CD14-positive monocyte (primary cell): ENCODE data around the gene JAK1. TPM values are rescaled to one million over a fixed set of nuclear protein-coding genes. Genes with fewer than 3 reads are reported as not detected.

Experiments used
- DNase-seq, 3 donors: peaks; one replicate each; pipeline ENCODE4 v3.0.0-alpha.2; 2011 to 2022
- H2AFZ ChIP-seq: 2 replicates; pipeline ENCODE4 v1.6.0; 2012; ENCODE audit warnings: mild to moderate bottlenecking, low read depth, low read length, inconsistent platforms; ENCODE audit not compliant: insufficient read depth, poor library complexity, severe bottlenecking
- H3K27ac ChIP-seq, 2 donors: 1 replicate in 1 of 2; 2 replicates in 1 of 2; pipeline ENCODE4 v1.5.1; 2012 to 2013; ENCODE audit warnings: low read length in 2 of 2, control low read depth in 1 of 2, inconsistent platforms in 1 of 2, low read depth in 1 of 2, mild to moderate bottlenecking in 1 of 2
- H3K27me3 ChIP-seq, 2 donors: one replicate each; pipeline versions ENCODE4 v1.6.0 to v1.6.1; 2011 to 2013; ENCODE audit warnings: low read length in 2 of 2; ENCODE audit not compliant: control insufficient read depth in 2 of 2, insufficient read depth in 2 of 2
- H3K36me3 ChIP-seq, 2 donors: replicated peaks in 1 of 2; 1 replicate in 1 of 2; 2 replicates in 1 of 2; pipeline versions ENCODE4 v1.5.1 to v1.6.1; 2012 to 2013; ENCODE audit warnings: low read length in 2 of 2, control low read depth in 1 of 2, inconsistent platforms in 1 of 2, mild to moderate bottlenecking in 1 of 2; ENCODE audit not compliant: insufficient read depth in 2 of 2, control insufficient read depth in 1 of 2
- H3K4me1 ChIP-seq, 2 donors: 1 replicate in 1 of 2; 2 replicates in 1 of 2; pipeline versions ENCODE4 v1.5.1 to v1.6.1; 2012 to 2013; ENCODE audit warnings: low read length in 2 of 2, control low read depth in 1 of 2, inconsistent platforms in 1 of 2, mild to moderate bottlenecking in 1 of 2, moderate library complexity in 1 of 2; ENCODE audit not compliant: insufficient read depth in 2 of 2, control insufficient read depth in 1 of 2
- H3K4me2 ChIP-seq: replicated peaks from 2 replicates; pipeline ENCODE3; 2012; ENCODE audit warnings: low read length, moderate library complexity, mild to moderate bottlenecking; ENCODE audit not compliant: poor library complexity, severe bottlenecking; ENCODE audit errors: extremely low read depth
- H3K4me3 ChIP-seq, 3 experiments: fragments of 200-600 bp in 1 of 3; sonication (generic) in 1 of 3; replicated peaks in 1 of 3; 1 replicate in 2 of 3; 2 replicates in 1 of 3; pipeline ENCODE4 v1.5.1; 2011 to 2013; ENCODE audit warnings: low read length in 3 of 3, mild to moderate bottlenecking in 3 of 3, control low read depth in 2 of 3, low read depth in 2 of 3, inconsistent platforms in 1 of 3, moderate library complexity in 1 of 3
- H3K79me2 ChIP-seq: 2 replicates; pipeline ENCODE4 v1.6.0; 2012; ENCODE audit warnings: mild to moderate bottlenecking, control low read depth, inconsistent platforms, low read length, moderate library complexity; ENCODE audit not compliant: insufficient read depth
- H3K9ac ChIP-seq: 2 replicates; pipeline ENCODE4 v1.6.0; 2017; ENCODE audit warnings: low read length, mild to moderate bottlenecking; ENCODE audit not compliant: insufficient read depth, poor library complexity, severe bottlenecking
- H3K9me3 ChIP-seq, 2 donors: replicated peaks in 1 of 2; 1 replicate in 1 of 2; 2 replicates in 1 of 2; pipeline versions ENCODE4 v1.5.1 to v1.6.1; 2012 to 2013; ENCODE audit warnings: low read length in 2 of 2, control low read depth in 1 of 2; ENCODE audit not compliant: control insufficient read depth in 1 of 2, insufficient read depth in 1 of 2
- H4K20me1 ChIP-seq: 2 replicates; pipeline ENCODE4 v1.6.0; 2012; ENCODE audit warnings: mild to moderate bottlenecking, low read length, control low read depth, moderate library complexity; ENCODE audit not compliant: insufficient read depth
- H3K27ac Mint-ChIP-seq, 7 donors: one replicate each; pipeline ENCODE4 v1.8.0; 2020; ENCODE audit warnings: mild to moderate bottlenecking in 7 of 7, mixed read lengths in 7 of 7, moderate library complexity in 6 of 7, inconsistent platforms in 2 of 7
- H3K27me3 Mint-ChIP-seq, 3 donors: one replicate each; pipeline ENCODE4 v1.8.0; 2021 to 2022; ENCODE audit warnings: low read depth in 3 of 3, mild to moderate bottlenecking in 3 of 3, mixed read lengths in 3 of 3, moderate library complexity in 3 of 3, inconsistent platforms in 1 of 3
- H3K36me3 Mint-ChIP-seq, 2 donors: one replicate each; pipeline ENCODE4 v1.8.0; 2020; ENCODE audit warnings: mixed read lengths in 2 of 2, inconsistent platforms in 1 of 2, mild to moderate bottlenecking in 1 of 2
- H3K4me1 Mint-ChIP-seq: one replicate; pipeline ENCODE4 v1.8.0; 2020; ENCODE audit warnings: mild to moderate bottlenecking, mixed read lengths
- H3K4me3 Mint-ChIP-seq, 2 donors: one replicate each; pipeline ENCODE4 v1.8.0; 2020; ENCODE audit warnings: mild to moderate bottlenecking in 2 of 2, mixed read lengths in 2 of 2, moderate library complexity in 1 of 2
- H3K9me3 Mint-ChIP-seq, 7 donors: one replicate each; pipeline ENCODE4 v1.8.0; 2020 to 2022; ENCODE audit warnings: mixed read lengths in 7 of 7, mild to moderate bottlenecking in 6 of 7, moderate library complexity in 6 of 7, inconsistent platforms in 2 of 7
- WGBS: methylation state at CpG from one replicate; pipeline ENCODE4 v1.1.5; 2013; ENCODE audit warnings: missing lambda C conversion rate; ENCODE audit not compliant: insufficient coverage; 5-methylcytosine and 5-hydroxymethylcytosine counted together
- intact Hi-C, 2 donors: fragments of 100-400 bp; cut with micrococcal nuclease; formaldehyde crosslinking; loops; one replicate each; pipeline versions ENCODE4 v1.15.0 to v1.15.1; 2023
- polyA plus RNA-seq, 3 donors: library from polyadenylated mRNA; depleted of rRNA in 1 of 3; unstranded in 2 of 3; stranded (reverse) in 1 of 3; fragments of 300-500 nt in 2 of 3; fragments of >200 nt in 1 of 3; fragmentation: Illumina TruSeq in 2 of 3; gene quantifications; 1 replicate in 2 of 3; 2 replicates in 1 of 3; pipeline ENCODE4 v1.2.3, GENCODE V29; 2012 to 2021
- TF ChIP-seq, protein P1 (sequence below): fragments of 200-600 bp; IDR thresholded peaks from one replicate; pipeline ENCODE4 v1.8.0; 2022; ENCODE audit warnings: antibody characterized with exemption, mild to moderate bottlenecking

Gene JAK1
- polyA plus RNA-seq, 3 donors = 43.1 to 76.2 (median 72.6) TPM

DNA sequence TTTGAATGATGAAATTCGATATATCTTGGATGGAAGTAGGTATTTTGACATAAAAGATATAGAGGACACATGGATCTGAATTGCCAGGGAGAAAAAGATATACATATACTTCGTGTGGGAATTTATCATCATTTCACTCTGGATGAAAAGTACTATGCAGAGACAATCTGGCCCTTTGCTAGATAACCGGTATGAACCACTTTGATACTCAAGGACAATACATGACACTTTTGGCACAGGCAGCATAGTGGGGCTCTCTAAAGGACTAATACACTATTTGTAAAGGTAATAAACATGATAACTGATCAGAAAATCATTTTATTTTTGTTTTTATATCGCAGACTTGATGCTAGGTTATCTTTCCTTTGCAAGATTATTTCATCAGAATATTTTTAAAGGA is 24.2 kb downstream of the JAK1 start:
- TF ChIP-seq, protein P1, sequence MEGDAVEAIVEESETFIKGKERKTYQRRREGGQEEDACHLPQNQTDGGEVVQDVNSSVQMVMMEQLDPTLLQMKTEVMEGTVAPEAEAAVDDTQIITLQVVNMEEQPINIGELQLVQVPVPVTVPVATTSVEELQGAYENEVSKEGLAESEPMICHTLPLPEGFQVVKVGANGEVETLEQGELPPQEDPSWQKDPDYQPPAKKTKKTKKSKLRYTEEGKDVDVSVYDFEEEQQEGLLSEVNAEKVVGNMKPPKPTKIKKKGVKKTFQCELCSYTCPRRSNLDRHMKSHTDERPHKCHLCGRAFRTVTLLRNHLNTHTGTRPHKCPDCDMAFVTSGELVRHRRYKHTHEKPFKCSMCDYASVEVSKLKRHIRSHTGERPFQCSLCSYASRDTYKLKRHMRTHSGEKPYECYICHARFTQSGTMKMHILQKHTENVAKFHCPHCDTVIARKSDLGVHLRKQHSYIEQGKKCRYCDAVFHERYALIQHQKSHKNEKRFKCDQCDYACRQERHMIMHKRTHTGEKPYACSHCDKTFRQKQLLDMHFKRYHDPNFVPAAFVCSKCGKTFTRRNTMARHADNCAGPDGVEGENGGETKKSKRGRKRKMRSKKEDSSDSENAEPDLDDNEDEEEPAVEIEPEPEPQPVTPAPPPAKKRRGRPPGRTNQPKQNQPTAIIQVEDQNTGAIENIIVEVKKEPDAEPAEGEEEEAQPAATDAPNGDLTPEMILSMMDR = no peak
- intact Hi-C loops = no loop called here
- Histone ChIP-seq H3K9me3 (no peaks in the 10 kb centered on the region), H4K20me1 (peaks cover 99% of the 10 kb centered on the region), H3K27ac (peak overlapping the region in 1 of 2 donors; percentile 24), H3K4me3 (no peak overlapping the region), H3K9ac (no peak overlapping the region), H3K79me2 (peaks cover 100% of the 10 kb centered on the region), H3K4me2 (no peak overlapping the region), H3K4me1 (peaks cover 26 to 46% of the 10 kb centered on the region in 2 donors), H3K36me3 (no peaks in the 10 kb centered on the region), H2AFZ (no peak overlapping the region), H3K27me3 (no peaks in the 10 kb centered on the region)
- 100% methylated on average over 1 of the region's 4 CpGs for WGBS
- peaks cover 0 to 2% of the 10 kb centered on the region in 2 donors for H3K36me3 Mint-ChIP-seq
- peak overlapping the region in 2 of 7 donors; percentile 2 to 37 for H3K27ac Mint-ChIP-seq
- DNase-seq = no peak
- H3K27me3 Mint-ChIP-seq = peaks cover 0 to 3% (median 0%) of the 10 kb centered on the region in 3 donors
- peaks cover 45% of the 10 kb centered on the region for H3K4me1 Mint-ChIP-seq
- no peak overlapping the region for H3K4me3 Mint-ChIP-seq
- H3K9me3 Mint-ChIP-seq = no peaks in the 10 kb centered on the region

DNA sequence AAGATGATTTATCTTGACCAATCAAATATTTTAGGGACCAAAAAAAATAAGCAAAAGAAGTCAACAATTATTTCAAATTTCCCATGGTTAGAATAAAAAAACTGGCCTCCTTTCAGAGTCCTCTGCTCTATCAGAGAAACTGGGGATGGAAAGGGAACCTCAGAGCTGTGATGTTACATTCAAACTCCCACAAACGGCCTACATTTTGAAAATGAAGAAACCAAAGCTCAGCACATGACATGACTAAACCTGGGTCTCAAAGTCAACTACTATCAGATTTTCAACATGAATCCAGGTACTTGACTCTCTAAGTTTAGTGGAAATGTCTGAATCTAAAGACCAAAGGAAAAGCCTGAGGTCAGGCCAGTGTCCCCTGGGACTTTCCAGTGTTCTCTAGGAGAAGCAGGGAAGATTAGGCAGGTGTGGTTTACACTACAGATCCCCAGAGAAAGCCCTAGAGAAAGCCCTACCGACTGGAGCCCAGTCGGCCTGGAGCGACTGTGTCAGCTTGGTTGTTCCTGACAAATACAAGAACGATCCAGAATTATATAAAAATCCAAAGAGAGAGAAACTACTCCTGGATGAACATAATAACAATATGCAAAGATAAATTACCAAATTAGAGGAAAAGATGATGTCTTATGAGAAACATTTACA is 24.8 kb downstream of the JAK1 start:
- H3K4me1 Mint-ChIP-seq = peaks cover 45% of the 10 kb centered on the region
- Histone ChIP-seq H3K9me3 (no peaks in the 10 kb centered on the region), H3K27me3 (no peaks in the 10 kb centered on the region), H4K20me1 (peaks cover 99% of the 10 kb centered on the region), H3K4me3 (no peak overlapping the region), H3K79me2 (peaks cover 100% of the 10 kb centered on the region), H3K27ac (peak overlapping the region in 1 of 2 donors; percentile 24), H3K4me2 (no peak overlapping the region), H3K36me3 (no peaks in the 10 kb centered on the region), H3K9ac (no peak overlapping the region), H2AFZ (no peak overlapping the region), H3K4me1 (peaks cover 26 to 49% of the 10 kb centered on the region in 2 donors)
- TF ChIP-seq, protein P1 = no peak
- H3K9me3 Mint-ChIP-seq = no peaks in the 10 kb centered on the region
- H3K36me3 Mint-ChIP-seq = peaks cover 0 to 5% of the 10 kb centered on the region in 2 donors
- no peak for DNase-seq
- H3K27ac Mint-ChIP-seq = peak overlapping the region in 5 of 7 donors; percentile 2 to 50 (median 37)
- WGBS = 100% methylated on average over 1 of the region's 5 CpGs
- H3K27me3 Mint-ChIP-seq = peaks cover 0 to 3% (median 0%) of the 10 kb centered on the region in 3 donors
- H3K4me3 Mint-ChIP-seq = no peak overlapping the region
- intact Hi-C loops = no loop called here
